HG02852 (cell line): ENCODE results near the gene EIPR1.

Experiments used
- ATAC-seq: cut with Tn5 transposase; IDR thresholded peaks from one replicate; pipeline ENCODE4 v1.9.1; 2021; ENCODE audit warnings: mild to moderate bottlenecking, moderate library complexity; ENCODE audit not compliant: unreplicated experiment

EIPR1 gene

DNA sequence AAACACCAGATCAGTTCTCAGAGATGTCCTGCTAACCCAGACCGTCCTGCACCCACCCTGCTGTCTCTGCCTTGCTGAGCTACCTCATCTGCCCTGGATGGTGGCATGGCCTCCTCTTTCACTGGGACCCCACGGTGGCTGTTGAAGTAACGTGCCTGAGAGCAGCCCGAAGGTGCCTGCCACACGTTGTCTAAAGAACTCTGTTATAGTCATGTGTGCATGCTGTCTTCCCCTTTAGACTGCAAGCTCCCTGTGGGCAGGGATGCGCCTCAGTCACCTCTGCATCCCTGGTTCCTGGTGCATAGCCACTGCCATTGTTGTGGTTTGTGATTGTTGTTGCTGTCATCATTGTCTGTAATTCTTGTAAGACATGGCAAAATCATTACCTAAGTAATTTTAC, 235.9 kb downstream of the EIPR1 start:
- ATAC-seq: no peak

DNA sequence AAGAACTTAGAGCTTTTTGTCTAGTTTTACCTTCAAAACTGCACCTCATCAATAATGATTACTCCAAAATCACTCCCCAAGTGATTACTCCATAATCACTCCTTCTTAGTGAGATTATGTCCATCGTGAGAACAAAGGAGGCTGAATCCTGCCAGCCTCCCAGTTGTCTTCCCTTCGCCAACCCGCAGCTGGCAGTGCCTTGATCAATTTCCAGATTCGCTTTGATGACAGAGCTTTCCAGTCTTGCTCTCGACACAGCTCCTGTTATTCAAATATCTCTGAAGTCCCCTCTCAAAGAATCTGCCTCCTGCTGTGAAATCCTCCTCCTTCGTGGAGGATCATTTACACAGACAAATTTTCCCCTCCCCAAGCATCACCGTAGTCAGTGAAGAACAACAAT, 237.7 kb downstream of the EIPR1 start:
- no peak for ATAC-seq
